Thymus (tissue), 11 donors: ENCODE measurements around the gene HTR4. TPM values are rescaled to one million over a fixed set of nuclear protein-coding genes. Genes with fewer than 3 reads are reported as not detected.

Experiments used
- DNase-seq, 9 donors: peaks; one replicate each; pipeline ENCODE4 v3.0.0-alpha.2; 2013; ENCODE audit warnings: low spot score in 9 of 9, low read depth in 6 of 9, missing footprints in 1 of 9
- H3K27ac ChIP-seq, 2 donors: one replicate each; pipeline ENCODE4 v1.5.1; 2013; ENCODE audit warnings: control low read depth in 1 of 2, low read depth in 1 of 2, low read length in 1 of 2, mild to moderate bottlenecking in 1 of 2, moderate library complexity in 1 of 2
- H3K27me3 ChIP-seq, 2 donors: one replicate each; pipeline ENCODE4 v1.5.1; 2013; ENCODE audit warnings: low read length in 1 of 2; ENCODE audit not compliant: control insufficient read depth in 2 of 2, insufficient read depth in 1 of 2
- H3K36me3 ChIP-seq, 2 donors: one replicate each; pipeline ENCODE4 v1.5.1; 2013; ENCODE audit warnings: low read length in 1 of 2, mild to moderate bottlenecking in 1 of 2, moderate library complexity in 1 of 2; ENCODE audit not compliant: control insufficient read depth in 2 of 2, insufficient read depth in 2 of 2
- H3K4me1 ChIP-seq, 2 donors: one replicate each; pipeline ENCODE4 v1.5.1; 2013; ENCODE audit warnings: low read length in 2 of 2; ENCODE audit not compliant: control insufficient read depth in 2 of 2, insufficient read depth in 2 of 2
- H3K4me3 ChIP-seq, 2 donors: one replicate each; pipeline ENCODE4 v1.5.1; 2013; ENCODE audit warnings: low read length in 2 of 2, control low read depth in 1 of 2, mild to moderate bottlenecking in 1 of 2
- H3K9me3 ChIP-seq, 2 donors: one replicate each; pipeline ENCODE4 v1.5.1; 2013; ENCODE audit warnings: low read length in 1 of 2, mild to moderate bottlenecking in 1 of 2; ENCODE audit not compliant: control insufficient read depth in 2 of 2, insufficient read depth in 1 of 2
- WGBS: extraction: QIAGEN DNeasy Blood & Tissue Kit; methylation state at CpG from one replicate; pipeline ENCODE4 v1.1.7; 2013; 5-methylcytosine and 5-hydroxymethylcytosine counted together
- polyA plus RNA-seq: library from polyadenylated mRNA; stranded (reverse); fragments of 200-250 nt; gene quantifications from one replicate; pipeline ENCODE4 v1.2.3, GENCODE V29; 2013
- total RNA-seq: library from RNA; stranded (reverse); fragments of 120-200 nt; gene quantifications from one replicate; pipeline ENCODE4 v1.2.4, GENCODE V29; 2013
- donor health status: healthy.

The HTR4 gene
- total and polyA plus RNA-seq, 2 donors = 0.05 TPM; not detected in 1

DNA sequence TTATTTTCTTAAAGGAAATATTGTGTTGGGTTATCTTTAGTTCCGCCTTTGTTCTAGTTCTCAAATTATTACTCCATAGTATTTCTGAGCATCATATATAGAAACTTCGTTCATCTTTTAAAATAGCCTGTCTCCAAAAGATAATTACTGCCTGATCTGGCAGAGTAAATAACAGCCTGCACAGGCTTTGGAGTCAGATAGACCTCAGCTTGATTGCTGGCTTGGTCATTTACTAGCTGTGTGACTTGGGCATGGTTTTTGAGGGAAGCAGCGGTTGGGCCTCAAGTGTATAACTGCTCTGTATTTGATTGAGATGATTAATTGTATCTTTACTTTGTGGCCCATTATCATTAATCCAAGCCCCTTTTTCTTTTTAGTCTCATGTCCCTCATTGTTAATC, 220.5 kb downstream of the HTR4 start:
- 98% methylated on average over 3 of the region's 3 CpGs for WGBS
- no peaks in the 10 kb centered on the region for H3K9me3 ChIP-seq
- H3K27ac ChIP-seq = no peak overlapping the region
- no peaks in the 10 kb centered on the region for H3K27me3 ChIP-seq
- no peaks in the 10 kb centered on the region for H3K4me1 ChIP-seq
- peaks cover 16 to 43% of the 10 kb centered on the region in 2 donors for H3K36me3 ChIP-seq
- DNase-seq = no peak
- no peak overlapping the region for H3K4me3 ChIP-seq

Other genes starting within 250 kb of the HTR4 start
- 2.2 TPM for gene ADRB2, start 172.1 kb upstream of the HTR4 start, total RNA-seq
- 1.9 TPM for gene ADRB2, start 172.1 kb upstream of the HTR4 start, polyA plus RNA-seq